HL-60 (cell line): ENCODE measurements around the gene FLNB.

ENCODE experiments used
- CTCF ChIP-seq: IDR thresholded peaks from one replicate; pipeline ENCODE4 v1.5.1; 2011; ENCODE audit warnings: low read length, control low read depth, inconsistent platforms; ENCODE audit not compliant: insufficient read depth
- GABPA ChIP-seq: IDR thresholded peaks from 2 replicates; pipeline ENCODE4 v1.6.1; 2012; ENCODE audit warnings: low read depth
- POLR2AphosphoS5 ChIP-seq: IDR thresholded peaks from 2 replicates; pipeline ENCODE4 v1.6.1; 2012; ENCODE audit warnings: low read depth
- SPI1 ChIP-seq: IDR thresholded peaks from 2 replicates; pipeline ENCODE4 v1.6.1; 2012; ENCODE audit warnings: low read depth, mild to moderate bottlenecking, borderline replicate concordance

GRCh38 chr3:58106061-58106460 is 97.8 kb downstream of the FLNB start:
- TF ChIP-seq SPI1: no peak
- TF ChIP-seq CTCF: no peak
- TF ChIP-seq GABPA: no peak
- TF ChIP-seq POLR2AphosphoS5: no peak
